Skeletal muscle tissue (tissue), 4 donors: ENCODE results near the gene BSN. TPM values are rescaled to one million over a fixed set of nuclear protein-coding genes. Genes with fewer than 3 reads are reported as not detected.
"Not testable (repeated sequence)": the region's sequence is repeated elsewhere in the genome, so short reads cannot be mapped to it uniquely, and the experiment has no call there.

Source experiments
- H3K27ac ChIP-seq: one replicate; pipeline ENCODE4 v1.7.0; 2013; ENCODE audit warnings: mild to moderate bottlenecking, low read depth, low read length, inconsistent platforms
- H3K27me3 ChIP-seq, 3 donors: one replicate each; pipeline ENCODE4 v1.7.0; 2013; ENCODE audit warnings: low read length in 3 of 3; ENCODE audit not compliant: control insufficient read depth in 3 of 3, insufficient read depth in 3 of 3
- H3K36me3 ChIP-seq, 3 donors: one replicate each; pipeline ENCODE4 v1.7.0; 2013; ENCODE audit warnings: low read length in 3 of 3; ENCODE audit not compliant: control insufficient read depth in 3 of 3, insufficient read depth in 3 of 3
- H3K4me1 ChIP-seq, 3 donors: one replicate each; pipeline ENCODE4 v1.7.0; 2013; ENCODE audit warnings: low read length in 3 of 3, mild to moderate bottlenecking in 3 of 3; ENCODE audit not compliant: control insufficient read depth in 3 of 3, insufficient read depth in 3 of 3
- H3K4me3 ChIP-seq, 3 donors: one replicate each; pipeline ENCODE4 v1.7.0; 2013; ENCODE audit warnings: low read length in 3 of 3
- H3K9ac ChIP-seq, 3 donors: one replicate each; pipeline ENCODE4 v1.7.0; 2013; ENCODE audit warnings: low read length in 3 of 3, mild to moderate bottlenecking in 3 of 3, moderate library complexity in 2 of 3, low read depth in 1 of 3
- H3K9me3 ChIP-seq, 3 donors: one replicate each; pipeline ENCODE4 v1.7.0; 2013; ENCODE audit warnings: low read length in 3 of 3; ENCODE audit not compliant: control insufficient read depth in 3 of 3
- total RNA-seq: library from RNA; depleted of rRNA; stranded (reverse); fragments of >200 nt; gene quantifications from one replicate; pipeline ENCODE4 v1.2.3, GENCODE V29; 2014
- donor health status: Osteomylitis.

The BSN gene
- total RNA-seq, 1 donor from 2014 or later, result under 0.01 TPM

GRCh38 chr3:49685103-49685502, 130.8 kb downstream of the BSN start:
- not testable (repeated sequence) for H3K27ac ChIP-seq, H3K27me3 ChIP-seq, H3K9ac ChIP-seq, H3K4me3 ChIP-seq, H3K9me3 ChIP-seq
- Histone ChIP-seq H3K4me1 (peaks cover 14 to 32% (median 23%) of the 10 kb centered on the region in 3 donors), H3K36me3 (peaks cover 41 to 44% (median 41%) of the 10 kb centered on the region in 3 donors)

GRCh38 chr3:49685846-49686245, 131.6 kb downstream of the BSN start:
- H3K27me3 ChIP-seq, result not testable (repeated sequence)

GRCh38 chr3:49686346-49686745, 132.1 kb downstream of the BSN start:
- peaks cover 28 to 32% (median 29%) of the 10 kb centered on the region in 3 donors for H3K36me3 ChIP-seq
- peaks cover 26 to 36% (median 34%) of the 10 kb centered on the region in 3 donors for H3K4me1 ChIP-seq
- H3K27me3 ChIP-seq, H3K9me3 ChIP-seq, H3K27ac ChIP-seq: not testable (repeated sequence)
- H3K9ac ChIP-seq, result peak overlapping the region in 1 of 3 donors; percentile 45
- peak overlapping the region; percentile 35 to 38 (median 36) for H3K4me3 ChIP-seq

More at GRCh38 chr3:49685846-49686245, 131.6 kb downstream of the BSN start:
- H3K27ac ChIP-seq, H3K9me3 ChIP-seq, H3K4me3 ChIP-seq, H3K9ac ChIP-seq: not testable (repeated sequence)
- peaks cover 33 to 37% (median 34%) of the 10 kb centered on the region in 3 donors for H3K36me3 ChIP-seq
- H3K4me1 ChIP-seq, result peaks cover 21 to 32% (median 29%) of the 10 kb centered on the region in 3 donors

GRCh38 chr3:49686769-49687423, 132.6 kb downstream of the BSN start:
- peaks cover 23 to 29% (median 23%) of the 10 kb centered on the region in 3 donors for H3K36me3 ChIP-seq
- H3K4me1 ChIP-seq, result peaks cover 29 to 42% (median 36%) of the 10 kb centered on the region in 3 donors
- not testable (repeated sequence) for H3K9me3 ChIP-seq, H3K27ac ChIP-seq, H3K27me3 ChIP-seq
- H3K4me3 ChIP-seq, result peak overlapping the region; percentile 35 to 38 (median 36)
- H3K9ac ChIP-seq, result peak overlapping the region in 1 of 3 donors; percentile 45

GRCh38 chr3:49687424-49687795, 133.1 kb downstream of the BSN start:
- Histone ChIP-seq H3K4me1 (peaks cover 29 to 43% (median 36%) of the 10 kb centered on the region in 3 donors), H3K36me3 (peaks cover 18 to 24% (median 20%) of the 10 kb centered on the region in 3 donors)
- H3K9me3 ChIP-seq, H3K27me3 ChIP-seq, H3K4me3 ChIP-seq, H3K9ac ChIP-seq, H3K27ac ChIP-seq: not testable (repeated sequence)

- peak overlapping the region; percentile 91 to 97 (median 93) for H3K4me3 ChIP-seq
- H3K9me3 ChIP-seq, H3K27me3 ChIP-seq: not testable (repeated sequence)
- H3K27ac ChIP-seq, result peak overlapping the region; percentile 85
- H3K9ac ChIP-seq, result peak overlapping the region; percentile 88 to 97 (median 95)
- H3K36me3 ChIP-seq, result peaks cover 7 to 13% (median 10%) of the 10 kb centered on the region in 3 donors
- peaks cover 30 to 46% (median 37%) of the 10 kb centered on the region in 3 donors for H3K4me1 ChIP-seq
Observed at GRCh38 chr3:49688338-49689045, 134.2 kb downstream of the BSN start.

- H3K9me3 ChIP-seq, result no peaks in the 10 kb centered on the region
- H3K27me3 ChIP-seq, result no peaks in the 10 kb centered on the region
- H3K9ac ChIP-seq, result peak within 1 kb of the TSS; percentile 88 to 97 (median 95)
- peak within 1 kb of the TSS; percentile 91 to 97 (median 93) for H3K4me3 ChIP-seq
- peak within 1 kb of the TSS; percentile 85 for H3K27ac ChIP-seq
- peaks cover 3 to 6% (median 4%) of the 10 kb centered on the region in 3 donors for H3K36me3 ChIP-seq
- peaks cover 36 to 50% (median 41%) of the 10 kb centered on the region in 3 donors for H3K4me1 ChIP-seq
Observed at GRCh38 chr3:49689046-49689907, 135.0 kb downstream of the BSN start, which contains the start of the genes MST1 and RNF123. TSS of gene MST1 (minus strand) at chr3:49689474. CDS start at chr3:49688691, 783 bp downstream. TSS of gene RNF123 (plus strand) at chr3:49689557. CDS start at chr3:49691166, 1,609 bp downstream.

GRCh38 chr3:49689908-49690624, 135.8 kb downstream of the BSN start:
- Histone ChIP-seq H3K4me1 (peaks cover 41 to 57% (median 47%) of the 10 kb centered on the region in 3 donors), H3K4me3 (peak overlapping the region; percentile 91 to 97 (median 93)), H3K9ac (peak overlapping the region; percentile 88 to 97 (median 95)), H3K27ac (peak overlapping the region; percentile 85)
- H3K9me3 ChIP-seq, H3K36me3 ChIP-seq, H3K27me3 ChIP-seq: not testable (repeated sequence)

- H3K4me1 ChIP-seq, result peaks cover 43 to 65% (median 53%) of the 10 kb centered on the region in 3 donors
Observed at GRCh38 chr3:49690856-49691255, 136.6 kb downstream of the BSN start.

More at GRCh38 chr3:49690856-49691255, 136.6 kb downstream of the BSN start:
- peak overlapping the region in 1 of 3 donors; percentile 97 for H3K9ac ChIP-seq
- not testable (repeated sequence) for H3K27me3 ChIP-seq, H3K36me3 ChIP-seq, H3K27ac ChIP-seq, H3K9me3 ChIP-seq
- H3K4me3 ChIP-seq, result peak overlapping the region in 2 of 3 donors; percentile 27 to 97
